WTC11 (cell line): ENCODE data around the gene SOD2.
"Not testable (repeated sequence)": the region's sequence is repeated elsewhere in the genome, so short reads cannot be mapped to it uniquely, and the experiment has no call there.

Experiments
- ELF4 ChIP-seq: sonication (generic); formaldehyde crosslinking; IDR thresholded peaks from 2 replicates; pipeline ENCODE4 v1.8.1; 2022; ENCODE audit warnings: low read depth, mild to moderate bottlenecking, moderate library complexity, missing genetic modification reagents
- JUN ChIP-seq: sonication (generic); formaldehyde crosslinking; IDR thresholded peaks from 2 replicates; pipeline ENCODE4 v1.8.0; 2023; ENCODE audit warnings: mild to moderate bottlenecking, missing genetic modification reagents
- SP1 ChIP-seq: sonication (generic); formaldehyde crosslinking; conservative IDR thresholded peaks from 2 replicates; pipeline ENCODE4 v1.8.1; 2022; ENCODE audit warnings: missing genetic modification reagents
- ZNF232 ChIP-seq: sonication (generic); formaldehyde crosslinking; IDR thresholded peaks from 2 replicates; pipeline ENCODE4 v1.8.0; 2022; ENCODE audit warnings: mild to moderate bottlenecking, missing genetic modification reagents
- ZNF671 ChIP-seq: fragments of 250-450 bp; sonication (Bioruptor Pico); IDR thresholded peaks from 2 replicates; pipeline ENCODE4 v1.8.0; 2021; ENCODE audit warnings: mild to moderate bottlenecking
- TF ChIP-seq, protein P1 (sequence below): fragments of 200-600 bp; IDR thresholded peaks from 2 replicates; pipeline ENCODE4 v1.8.0; 2022; ENCODE audit warnings: antibody characterized with exemption

DNA sequence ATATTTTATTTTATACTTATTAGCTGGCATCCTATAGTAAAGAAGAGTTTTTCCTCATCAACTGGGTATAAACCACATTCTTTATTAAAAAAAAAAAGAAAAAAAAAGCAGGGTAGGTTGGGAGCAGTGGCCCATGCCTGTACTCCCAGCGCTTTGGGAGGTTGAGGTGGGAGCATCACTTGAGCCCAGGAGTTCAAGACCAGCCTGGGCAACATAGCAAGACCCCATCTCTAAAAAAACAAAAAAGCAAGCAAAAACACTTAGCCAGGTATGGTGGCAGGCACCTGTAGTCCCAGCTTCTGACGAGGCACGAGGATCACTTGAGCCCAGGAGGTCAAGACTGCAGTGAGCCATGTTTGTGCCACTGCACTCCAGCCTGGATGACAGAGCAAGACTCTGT, 28.9 kb upstream of the SOD2 start:
- TF ChIP-seq, protein P1, sequence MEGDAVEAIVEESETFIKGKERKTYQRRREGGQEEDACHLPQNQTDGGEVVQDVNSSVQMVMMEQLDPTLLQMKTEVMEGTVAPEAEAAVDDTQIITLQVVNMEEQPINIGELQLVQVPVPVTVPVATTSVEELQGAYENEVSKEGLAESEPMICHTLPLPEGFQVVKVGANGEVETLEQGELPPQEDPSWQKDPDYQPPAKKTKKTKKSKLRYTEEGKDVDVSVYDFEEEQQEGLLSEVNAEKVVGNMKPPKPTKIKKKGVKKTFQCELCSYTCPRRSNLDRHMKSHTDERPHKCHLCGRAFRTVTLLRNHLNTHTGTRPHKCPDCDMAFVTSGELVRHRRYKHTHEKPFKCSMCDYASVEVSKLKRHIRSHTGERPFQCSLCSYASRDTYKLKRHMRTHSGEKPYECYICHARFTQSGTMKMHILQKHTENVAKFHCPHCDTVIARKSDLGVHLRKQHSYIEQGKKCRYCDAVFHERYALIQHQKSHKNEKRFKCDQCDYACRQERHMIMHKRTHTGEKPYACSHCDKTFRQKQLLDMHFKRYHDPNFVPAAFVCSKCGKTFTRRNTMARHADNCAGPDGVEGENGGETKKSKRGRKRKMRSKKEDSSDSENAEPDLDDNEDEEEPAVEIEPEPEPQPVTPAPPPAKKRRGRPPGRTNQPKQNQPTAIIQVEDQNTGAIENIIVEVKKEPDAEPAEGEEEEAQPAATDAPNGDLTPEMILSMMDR, result not testable (repeated sequence)
- TF ChIP-seq JUN (CRISPR knock-in tag); ELF4 (CRISPR knock-in tag); ZNF671 (CRISPR knock-in tag); SP1; ZNF232 (CRISPR knock-in tag): not testable (repeated sequence)
